HepG2 (cell line): ENCODE measurements around the gene P2RX6. TPM values are rescaled to one million over a fixed set of nuclear protein-coding genes. Genes with fewer than 3 reads are reported as not detected.

Experiments
- CBFB ChIP-seq: sonication (generic); formaldehyde crosslinking; IDR thresholded peaks from 2 replicates; pipeline ENCODE4 v1.4.0; 2020; ENCODE audit warnings: missing genetic modification reagents
- KDM3A ChIP-seq: IDR thresholded peaks from 2 replicates; pipeline ENCODE4 v1.6.1; 2018; ENCODE audit warnings: low read depth, missing compliant biosample characterization
- KLF13 ChIP-seq: sonication (generic); formaldehyde crosslinking; IDR thresholded peaks from 2 replicates; pipeline ENCODE4 v1.4.0; 2020; ENCODE audit warnings: mild to moderate bottlenecking, missing genetic modification reagents
- PHF20 ChIP-seq: sonication (generic); formaldehyde crosslinking; IDR thresholded peaks from 2 replicates; pipeline ENCODE4 v1.5.0; 2020; ENCODE audit warnings: mild to moderate bottlenecking, missing genetic modification reagents
- PRMT3 ChIP-seq: sonication (generic); formaldehyde crosslinking; IDR thresholded peaks from 2 replicates; pipeline ENCODE4 v1.8.1; 2022; ENCODE audit warnings: low read depth, mild to moderate bottlenecking, moderate library complexity, missing genetic modification reagents, borderline replicate concordance
- RBFOX2 ChIP-seq: fragments of 200-400 bp; formaldehyde crosslinking; IDR thresholded peaks from 2 replicates; pipeline ENCODE4 v1.6.1; 2017; ENCODE audit warnings: low read depth, mild to moderate bottlenecking, low read length
- SALL1 ChIP-seq: sonication (generic); formaldehyde crosslinking; IDR thresholded peaks from 2 replicates; pipeline ENCODE4 v1.8.0; 2022; ENCODE audit warnings: mild to moderate bottlenecking, missing genetic modification reagents
- SCMH1 ChIP-seq: sonication (generic); formaldehyde crosslinking; IDR thresholded peaks from 2 replicates; pipeline ENCODE4 v1.9.0; 2021; ENCODE audit warnings: missing genetic modification reagents, mild to moderate bottlenecking, borderline replicate concordance
- SMAD9 ChIP-seq: sonication (generic); formaldehyde crosslinking; IDR thresholded peaks from 2 replicates; pipeline ENCODE4 v1.5.1; 2020; ENCODE audit warnings: mild to moderate bottlenecking, missing genetic modification reagents
- SOX6 ChIP-seq, 2 experiments: fragments of 450-650 bp in 1 of 2; sonication (generic) in 1 of 2; formaldehyde crosslinking in 1 of 2; IDR thresholded peaks; 2 replicates each; pipeline versions ENCODE4 v1.4.0 to v1.6.1; 2017 to 2020; ENCODE audit warnings: antibody characterized with exemption in 1 of 2, mild to moderate bottlenecking in 1 of 2, missing genetic modification reagents in 1 of 2
- TCF7L2 ChIP-seq: IDR thresholded peaks from 2 replicates; pipeline ENCODE4 v1.6.1; 2011; ENCODE audit warnings: mild to moderate bottlenecking, low read depth, low read length, moderate library complexity
- YY1 ChIP-seq: IDR thresholded peaks from 2 replicates; pipeline ENCODE4 v1.6.1; 2011; ENCODE audit warnings: low read length, low read depth, moderate library complexity, mild to moderate bottlenecking; ENCODE audit not compliant: insufficient read depth, insufficient replicate concordance
- ZBTB10 ChIP-seq: sonication (generic); formaldehyde crosslinking; IDR thresholded peaks from 2 replicates; pipeline ENCODE4 v1.4.0; 2020; ENCODE audit warnings: missing genetic modification reagents, borderline replicate concordance
- ZBTB2 ChIP-seq: sonication (generic); formaldehyde crosslinking; IDR thresholded peaks from 2 replicates; pipeline ENCODE4 v1.8.0; 2022; ENCODE audit warnings: low read depth, missing genetic modification reagents
- ZNF333 ChIP-seq: sonication (generic); formaldehyde crosslinking; IDR thresholded peaks from 2 replicates; pipeline ENCODE4 v1.4.0; 2020; ENCODE audit warnings: mild to moderate bottlenecking, missing genetic modification reagents, borderline replicate concordance
- ZNF34 ChIP-seq: sonication (generic); formaldehyde crosslinking; IDR thresholded peaks from 2 replicates; pipeline ENCODE4 v1.4.0; 2020; ENCODE audit warnings: mild to moderate bottlenecking, missing genetic modification reagents, borderline replicate concordance
- ZNF570 ChIP-seq: sonication (generic); formaldehyde crosslinking; IDR thresholded peaks from 2 replicates; pipeline ENCODE4 v1.4.0; 2020; ENCODE audit warnings: mild to moderate bottlenecking, missing genetic modification reagents, borderline replicate concordance
- ZSCAN25 ChIP-seq: sonication (generic); formaldehyde crosslinking; IDR thresholded peaks from 2 replicates; pipeline ENCODE4 v1.8.0; 2022; ENCODE audit warnings: mild to moderate bottlenecking, missing genetic modification reagents
- polyA plus RNA-seq, 8 experiments: library from polyadenylated mRNA; depleted of rRNA in 3 of 8; stranded (reverse) in 7 of 8; unstranded in 1 of 8; fragments of >200 nt; fragmentation: Illumina TruSeq in 4 of 8; extraction: Trizol in 4 of 8; gene quantifications; 2 replicates each; pipeline versions ENCODE4 v1.2.1 to v1.2.3, GENCODE V29; 2011 to 2016; ENCODE audit warnings: low read depth in 4 of 8, missing spikeins in 1 of 8, mixed read lengths in 1 of 8; ENCODE audit not compliant: insufficient read depth in 1 of 8
- total RNA-seq, 5 experiments: library from RNA; depleted of rRNA; stranded (reverse); fragments of >200 nt; fragmentation: Illumina TruSeq; extraction: Trizol; gene quantifications; 2 replicates each; pipeline ENCODE4 v1.2.3, GENCODE V29; 2016; ENCODE audit warnings: low read depth in 1 of 5
- TF ChIP-seq, protein P1 (sequence below): sonication (generic); formaldehyde crosslinking; IDR thresholded peaks from 2 replicates; pipeline ENCODE4 v1.5.1; 2020; ENCODE audit warnings: missing genetic modification reagents, mild to moderate bottlenecking, borderline replicate concordance
- TF ChIP-seq, protein P2 (sequence below), 2 experiments: fragments of 450-650 bp in 1 of 2; sonication (generic) in 1 of 2; formaldehyde crosslinking; IDR thresholded peaks; 2 replicates each; pipeline versions ENCODE4 v1.5.0 to v1.8.0; 2020 to 2022; ENCODE audit warnings: mild to moderate bottlenecking in 1 of 2, missing genetic modification reagents in 1 of 2

The P2RX6 gene
- total and polyA plus RNA-seq, 2 of the 13 experiments (the other 11 are each of a cell fraction or from before 2014, with no cell fraction given): 0.04 to 0.12 TPM

DNA sequence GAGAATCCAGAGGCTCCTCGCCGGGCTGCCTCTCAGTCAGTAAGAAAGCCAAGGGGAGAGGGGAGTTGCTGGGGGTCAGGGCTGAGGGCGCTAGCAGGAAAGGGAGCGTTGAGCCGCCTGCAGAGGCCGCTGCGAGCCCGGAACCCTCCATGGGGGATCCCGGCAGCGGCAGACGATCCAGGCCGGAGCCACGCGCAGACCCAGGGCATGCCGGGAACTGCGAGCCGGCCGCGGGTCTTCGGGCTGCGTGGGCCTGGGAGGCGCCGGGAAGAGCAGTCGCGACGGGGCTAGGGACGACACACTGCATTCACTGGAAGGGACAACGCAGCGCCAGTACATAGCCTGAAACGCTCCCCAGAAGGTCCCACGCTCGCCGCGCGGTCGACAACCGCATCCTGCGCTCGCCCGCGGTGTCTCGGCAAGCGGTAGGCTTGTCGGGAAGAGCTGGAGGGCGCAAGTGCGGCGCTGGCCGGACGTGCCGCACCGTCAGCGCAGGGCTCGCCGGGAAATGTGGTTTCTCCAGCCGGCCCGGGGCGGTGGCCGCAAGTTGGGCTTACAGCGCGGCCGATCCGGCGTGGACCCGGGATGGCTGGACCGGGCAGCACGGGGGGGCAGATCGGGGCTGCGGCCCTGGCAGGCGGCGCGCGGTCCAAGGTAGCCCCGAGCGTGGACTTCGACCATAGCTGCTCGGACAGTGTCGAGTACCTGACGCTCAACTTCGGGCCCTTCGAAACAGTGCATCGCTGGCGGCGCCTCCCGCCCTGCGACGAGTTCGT, 33.0 kb upstream of the P2RX6 start, which contains the start of gene LZTR1 (continued):
- peak; percentile 92 for TF ChIP-seq ZBTB10 (CRISPR knock-in tag)
- no peak; the same call in 1 of the 2 replicates for TF ChIP-seq ZNF570 (CRISPR knock-in tag)
- TF ChIP-seq SCMH1: no peak
- TF ChIP-seq SOX6 (IDR thresholded peaks at IDR 0.05): no peak
- TF ChIP-seq SOX6 (CRISPR knock-in tag; IDR thresholded peaks at IDR 0.05): peak; percentile 78
- TF ChIP-seq, protein P1, sequence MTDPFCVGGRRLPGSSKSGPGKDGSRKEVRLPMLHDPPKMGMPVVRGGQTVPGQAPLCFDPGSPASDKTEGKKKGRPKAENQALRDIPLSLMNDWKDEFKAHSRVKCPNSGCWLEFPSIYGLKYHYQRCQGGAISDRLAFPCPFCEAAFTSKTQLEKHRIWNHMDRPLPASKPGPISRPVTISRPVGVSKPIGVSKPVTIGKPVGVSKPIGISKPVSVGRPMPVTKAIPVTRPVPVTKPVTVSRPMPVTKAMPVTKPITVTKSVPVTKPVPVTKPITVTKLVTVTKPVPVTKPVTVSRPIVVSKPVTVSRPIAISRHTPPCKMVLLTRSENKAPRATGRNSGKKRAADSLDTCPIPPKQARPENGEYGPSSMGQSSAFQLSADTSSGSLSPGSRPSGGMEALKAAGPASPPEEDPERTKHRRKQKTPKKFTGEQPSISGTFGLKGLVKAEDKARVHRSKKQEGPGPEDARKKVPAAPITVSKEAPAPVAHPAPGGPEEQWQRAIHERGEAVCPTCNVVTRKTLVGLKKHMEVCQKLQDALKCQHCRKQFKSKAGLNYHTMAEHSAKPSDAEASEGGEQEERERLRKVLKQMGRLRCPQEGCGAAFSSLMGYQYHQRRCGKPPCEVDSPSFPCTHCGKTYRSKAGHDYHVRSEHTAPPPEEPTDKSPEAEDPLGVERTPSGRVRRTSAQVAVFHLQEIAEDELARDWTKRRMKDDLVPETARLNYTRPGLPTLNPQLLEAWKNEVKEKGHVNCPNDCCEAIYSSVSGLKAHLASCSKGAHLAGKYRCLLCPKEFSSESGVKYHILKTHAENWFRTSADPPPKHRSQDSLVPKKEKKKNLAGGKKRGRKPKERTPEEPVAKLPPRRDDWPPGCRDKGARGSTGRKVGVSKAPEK (CRISPR knock-in tag): no peak
- peak; percentile 48; the same call in 1 of the 2 replicates for TF ChIP-seq KDM3A (CRISPR knock-in tag)
- TF ChIP-seq RBFOX2: peak; percentile 100
- TF ChIP-seq, protein P2, sequence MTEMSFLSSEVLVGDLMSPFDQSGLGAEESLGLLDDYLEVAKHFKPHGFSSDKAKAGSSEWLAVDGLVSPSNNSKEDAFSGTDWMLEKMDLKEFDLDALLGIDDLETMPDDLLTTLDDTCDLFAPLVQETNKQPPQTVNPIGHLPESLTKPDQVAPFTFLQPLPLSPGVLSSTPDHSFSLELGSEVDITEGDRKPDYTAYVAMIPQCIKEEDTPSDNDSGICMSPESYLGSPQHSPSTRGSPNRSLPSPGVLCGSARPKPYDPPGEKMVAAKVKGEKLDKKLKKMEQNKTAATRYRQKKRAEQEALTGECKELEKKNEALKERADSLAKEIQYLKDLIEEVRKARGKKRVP (CRISPR knock-in tag; IDR thresholded peaks at IDR 0.05): peak in 1 of 2 experiments; percentile 45; a peak in 1 of 4 replicates
- TF ChIP-seq SALL1 (CRISPR knock-in tag): peak; percentile 94
- TF ChIP-seq YY1: peak; percentile 49
- TF ChIP-seq ZNF333 (CRISPR knock-in tag): peak; percentile 98
- peak; percentile 93 for TF ChIP-seq KLF13
- peak; percentile 96; the same call in 1 of the 2 replicates for TF ChIP-seq ZNF34
- no peak for TF ChIP-seq TCF7L2
- TF ChIP-seq PRMT3 (CRISPR knock-in tag): no peak; the same call in 1 of the 2 replicates
- TF ChIP-seq CBFB (CRISPR knock-in tag): peak; percentile 93
- peak; percentile 61 for TF ChIP-seq ZBTB2
- peak; percentile 34; the same call in 1 of the 2 replicates for TF ChIP-seq SMAD9 (CRISPR knock-in tag)
- TF ChIP-seq ZSCAN25 (CRISPR knock-in tag): peak; percentile 78
- peak; percentile 88 for TF ChIP-seq PHF20 (CRISPR knock-in tag)
